Kidney capillary endothelial cell (primary cell): ENCODE results near the gene NCOA1.

ENCODE experiments used
- DNase-seq: peaks from one replicate; pipeline ENCODE4 v3.0.0-alpha.2; 2018; ENCODE audit warnings: low spot score

Gene NCOA1

DNA sequence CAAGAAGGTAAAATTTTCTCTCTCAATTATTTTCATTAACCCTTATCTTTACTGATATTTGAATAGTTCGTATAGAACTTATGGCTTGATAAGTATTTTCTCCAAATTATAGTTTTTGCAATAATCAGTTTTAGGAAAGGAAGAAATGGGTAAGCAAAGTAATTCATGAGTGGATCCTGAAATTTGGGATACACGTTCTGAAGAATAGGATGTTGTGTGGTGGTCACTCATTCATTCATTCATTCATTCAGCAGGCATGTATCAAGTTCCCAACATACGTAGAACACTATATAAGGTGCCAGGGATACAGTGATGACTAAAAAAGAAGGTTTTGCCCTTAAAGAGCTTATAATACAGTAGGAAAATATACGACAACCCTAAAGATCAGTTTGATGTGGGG lies 206.7 kb downstream of the NCOA1 start:
- no peak for DNase-seq

DNA sequence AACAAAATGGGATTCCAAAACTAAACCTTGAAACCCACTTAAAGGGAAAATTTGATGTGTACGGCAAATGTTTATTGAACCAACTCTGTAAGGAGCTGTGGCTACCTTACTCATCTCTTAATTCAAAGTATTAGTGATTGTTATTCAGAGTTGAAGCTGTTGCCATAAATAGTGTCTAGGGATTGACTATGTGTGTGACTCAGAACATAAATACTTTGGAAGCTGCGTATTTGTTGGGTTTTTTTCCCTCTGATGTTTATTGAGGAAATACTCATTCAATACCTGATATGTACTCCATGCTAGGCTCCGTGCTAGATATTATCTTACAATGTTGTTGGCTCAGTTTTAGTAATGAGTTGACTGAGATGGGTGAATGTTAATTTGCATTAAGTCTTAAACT lies 211.7 kb downstream of the NCOA1 start:
- DNase-seq = peak; percentile 69

GRCh38 chr2:24704692-24705091 lies 213.6 kb downstream of the NCOA1 start:
- no peak for DNase-seq

GRCh38 chr2:24707143-24707542 lies 216.1 kb downstream of the NCOA1 start:
- no peak for DNase-seq

GRCh38 chr2:24708537-24709152 lies 217.6 kb downstream of the NCOA1 start:
- no peak for DNase-seq

GRCh38 chr2:24710806-24711205 lies 219.8 kb downstream of the NCOA1 start:
- no peak for DNase-seq

DNA sequence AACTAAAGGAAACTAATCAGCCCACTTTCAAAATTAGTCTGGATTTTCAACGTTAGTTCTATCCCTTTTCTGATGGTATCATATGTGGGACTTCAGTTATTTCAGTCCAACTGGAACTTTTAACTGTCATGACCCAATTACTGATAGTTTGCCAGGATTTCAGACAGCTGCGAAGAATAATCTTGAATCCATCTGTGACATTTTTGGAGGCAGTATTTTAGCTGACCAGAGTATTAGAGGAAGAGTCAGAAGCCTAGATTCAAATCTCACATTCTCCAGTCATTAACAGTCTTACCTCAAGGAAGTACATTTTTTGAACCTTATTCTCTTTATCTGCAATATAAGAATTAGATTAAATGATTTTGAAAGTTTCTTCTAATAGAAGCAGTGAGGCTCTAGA lies 220.8 kb downstream of the NCOA1 start:
- no peak for DNase-seq

- no peak for DNase-seq
These were observed 221.2 kb downstream of the NCOA1 start for GRCh38 chr2:24712296-24712695.

DNA sequence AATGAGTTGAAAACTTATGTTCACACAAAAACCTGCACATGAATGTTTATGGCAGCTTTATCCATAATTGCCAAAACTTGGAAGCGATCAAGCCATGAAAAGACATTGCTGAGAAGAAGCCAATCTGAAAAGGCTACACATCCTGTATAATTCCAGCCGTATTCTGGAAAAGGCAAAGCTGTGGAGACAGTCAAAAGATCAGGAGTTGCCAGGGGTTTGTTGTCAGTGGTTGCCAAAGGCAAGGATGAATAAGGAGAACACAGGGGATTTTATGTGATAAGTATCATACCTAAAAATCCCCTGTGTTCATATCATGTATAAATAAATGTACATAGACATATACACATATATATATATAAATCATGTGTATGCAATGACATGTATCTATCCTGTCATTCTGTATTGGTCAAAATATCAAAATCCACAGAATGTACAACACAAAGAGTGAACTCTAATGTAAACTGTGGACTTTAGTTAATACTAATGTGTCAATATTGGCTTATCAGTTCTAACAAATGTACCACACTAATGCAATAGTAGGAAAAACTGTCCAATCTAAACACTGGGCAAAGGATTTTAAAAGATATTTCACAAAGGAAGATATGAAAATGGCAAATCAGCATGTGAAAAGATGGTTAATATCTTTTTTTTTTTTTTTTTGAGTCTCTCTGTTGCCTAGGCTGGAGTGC lies 226.4 kb downstream of the NCOA1 start:
- no peak for DNase-seq

- no peak for DNase-seq
These were observed 229.3 kb downstream of the NCOA1 start for GRCh38 chr2:24720310-24720709.

- DNase-seq = no peak
These were observed 230.4 kb downstream of the NCOA1 start for GRCh38 chr2:24721470-24721869.

GRCh38 chr2:24722141-24722790 lies 231.2 kb downstream of the NCOA1 start:
- DNase-seq = no peak

DNA sequence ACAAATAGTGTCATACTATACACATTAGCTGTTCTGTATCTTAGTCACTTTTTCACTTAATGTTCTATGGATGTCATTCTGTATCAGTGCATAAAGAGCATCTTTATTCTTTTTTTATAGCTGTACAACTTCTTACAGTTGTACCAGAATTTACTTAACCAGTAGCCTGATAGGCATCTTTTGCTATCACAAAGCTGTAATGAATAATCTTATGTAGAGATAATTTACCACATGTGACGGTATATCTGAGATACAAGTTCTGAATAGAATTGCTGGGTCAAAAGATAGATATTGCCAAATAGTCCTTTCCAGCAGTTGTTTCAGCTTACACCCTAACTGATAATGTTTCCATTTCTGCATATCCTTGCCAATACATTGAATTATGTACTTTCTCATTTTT lies 232.1 kb downstream of the NCOA1 start:
- no peak for DNase-seq

GRCh38 chr2:24723665-24724064 lies 232.6 kb downstream of the NCOA1 start:
- DNase-seq = no peak

DNA sequence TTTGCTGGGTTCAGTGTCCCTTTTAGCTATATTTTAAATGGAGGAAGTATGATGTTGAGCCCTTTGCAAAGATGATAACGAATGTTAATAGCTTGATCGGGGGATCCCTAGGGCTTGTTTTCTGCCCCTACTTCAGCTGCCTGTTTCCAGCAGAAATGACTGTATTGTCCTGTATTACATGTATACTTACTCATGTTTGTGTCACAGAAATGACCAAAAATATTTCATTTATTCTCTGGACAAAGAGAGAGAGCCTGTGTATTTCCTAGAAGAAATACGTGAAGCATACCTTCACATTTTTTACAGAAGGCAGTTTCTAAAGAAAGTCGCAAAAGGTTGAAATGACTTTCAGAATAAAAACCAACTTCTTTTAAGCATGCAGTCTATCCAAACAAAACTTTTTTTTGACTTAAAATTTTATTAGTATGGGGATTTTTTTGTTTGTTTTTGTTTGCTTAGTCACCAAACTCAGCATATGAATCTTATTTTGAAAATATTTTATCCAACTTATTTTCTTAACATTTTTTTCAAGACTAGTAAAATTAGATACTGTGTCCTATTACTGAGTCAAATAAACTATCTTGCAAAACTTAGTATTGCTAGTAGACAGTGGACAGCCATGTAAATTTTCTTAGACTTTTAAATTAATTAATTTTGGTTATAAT lies 233.2 kb downstream of the NCOA1 start:
- no peak for DNase-seq

DNA sequence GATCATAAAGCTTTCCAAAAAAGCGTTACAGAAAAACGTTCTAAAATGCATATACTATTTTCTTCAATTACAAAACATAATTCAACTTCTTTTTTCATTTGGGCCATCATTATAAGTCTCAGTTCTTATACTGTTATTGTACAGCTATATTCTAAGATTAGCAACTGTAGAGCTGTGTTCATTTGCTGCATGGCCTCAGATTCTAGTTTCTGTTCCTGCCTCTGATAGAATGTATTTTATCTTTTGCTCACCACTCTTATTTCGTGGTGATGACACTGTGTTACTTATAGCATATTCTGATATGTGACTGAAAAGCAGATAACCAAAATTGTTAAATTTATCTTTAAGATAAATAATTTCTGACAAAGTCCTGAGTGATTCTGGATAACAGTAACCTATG lies 234.9 kb downstream of the NCOA1 start:
- DNase-seq = no peak

- DNase-seq = no peak
These were observed 239.4 kb downstream of the NCOA1 start for GRCh38 chr2:24730481-24730880.

DNA sequence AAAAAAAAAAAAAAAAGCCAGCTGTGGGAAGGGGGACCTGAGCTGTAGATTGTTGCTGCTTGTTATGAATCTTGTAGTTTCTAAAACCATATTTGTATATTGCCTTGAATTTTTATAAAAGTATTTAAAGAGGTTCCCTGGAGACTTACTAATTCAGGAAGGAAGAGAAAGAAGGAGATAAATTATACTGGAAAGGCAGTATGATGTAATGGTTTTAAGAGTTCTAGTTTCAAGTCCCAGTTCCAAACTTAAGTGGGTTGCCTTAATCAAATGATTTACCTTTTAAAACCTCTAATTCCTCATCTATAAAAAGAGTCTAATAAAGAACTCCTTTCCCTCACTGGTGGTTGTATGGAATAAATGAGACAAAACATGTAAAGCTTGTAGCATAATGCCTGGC lies 240.0 kb downstream of the NCOA1 start:
- no peak for DNase-seq

- DNase-seq = no peak
These were observed 240.9 kb downstream of the NCOA1 start for GRCh38 chr2:24731923-24732322.

GRCh38 chr2:24734741-24735140 lies 243.7 kb downstream of the NCOA1 start:
- DNase-seq = no peak

DNA sequence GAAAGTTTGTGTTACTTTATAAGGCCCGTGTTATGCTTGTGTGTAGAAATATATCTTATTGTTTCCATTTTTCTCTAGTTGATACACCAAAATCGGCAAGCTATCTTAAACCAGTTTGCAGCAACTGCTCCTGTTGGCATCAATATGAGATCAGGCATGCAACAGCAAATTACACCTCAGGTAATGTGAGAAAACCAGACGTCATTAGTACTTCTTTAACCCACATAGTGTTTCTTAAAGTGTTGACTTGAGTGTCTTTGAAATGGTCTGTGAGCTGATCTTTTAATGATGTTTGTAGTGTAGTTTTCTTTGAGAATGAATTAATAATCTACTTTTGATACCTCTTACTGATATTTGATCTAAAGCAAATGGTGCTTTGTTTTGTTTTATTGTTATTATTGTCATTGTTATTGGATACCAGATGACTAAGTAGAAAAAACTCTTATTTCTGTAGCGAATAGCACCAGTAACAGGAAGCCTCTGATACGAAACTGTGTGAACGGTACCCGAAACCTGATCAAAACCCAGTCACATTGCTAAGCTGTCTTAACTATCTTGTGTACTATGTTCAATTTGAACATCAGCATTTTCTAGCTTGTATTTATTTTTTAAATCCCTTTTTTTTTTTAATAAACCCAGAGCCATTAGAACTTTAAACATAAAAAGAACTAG lies 248.4 kb downstream of the NCOA1 start:
- DNase-seq = no peak

GRCh38 chr2:24740142-24740541 lies 249.1 kb downstream of the NCOA1 start:
- DNase-seq = no peak

- DNase-seq = no peak
These were observed 251.7 kb downstream of the NCOA1 start for GRCh38 chr2:24742730-24743129.
